Mesenchymal stem cell (in vitro differentiated cells and primary cell): ENCODE results near the gene RNF167.

Experiments
- DNase-seq: peaks from one replicate; pipeline ENCODE4 v3.0.0-alpha.2; 2013
- H2AFZ ChIP-seq: one replicate; pipeline ENCODE4 v1.6.1; 2013; ENCODE audit warnings: low read depth, mild to moderate bottlenecking, control low read depth, inconsistent platforms, low read length, moderate library complexity
- H2AK5ac ChIP-seq: 2 replicates; pipeline ENCODE4 v1.6.1; 2013; ENCODE audit warnings: low read length, moderate library complexity, mild to moderate bottlenecking, inconsistent platforms; ENCODE audit not compliant: severe bottlenecking
- H2BK120ac ChIP-seq: one replicate; pipeline ENCODE4 v1.6.1; 2013; ENCODE audit warnings: low read depth, mild to moderate bottlenecking, inconsistent platforms, low read length, moderate library complexity
- H2BK12ac ChIP-seq, 2 experiments: one replicate each; pipeline ENCODE4 v1.6.1; 2013; ENCODE audit warnings: inconsistent platforms in 2 of 2, low read length in 2 of 2, mild to moderate bottlenecking in 2 of 2, moderate library complexity in 2 of 2, control low read depth in 1 of 2
- H2BK15ac ChIP-seq: one replicate; pipeline ENCODE4 v1.6.1; 2013; ENCODE audit warnings: mild to moderate bottlenecking, low read depth, inconsistent platforms; ENCODE audit not compliant: poor library complexity, severe bottlenecking
- H2BK5ac ChIP-seq: 2 replicates; pipeline ENCODE4 v1.6.1; 2013; ENCODE audit warnings: low read depth, mild to moderate bottlenecking, low read length, control low read depth, inconsistent platforms; ENCODE audit not compliant: poor library complexity, severe bottlenecking
- H3K14ac ChIP-seq, 2 experiments: one replicate each; pipeline ENCODE4 v1.6.1; 2013; ENCODE audit warnings: inconsistent platforms in 2 of 2, low read length in 2 of 2, control low read depth in 1 of 2, mild to moderate bottlenecking in 1 of 2, moderate library complexity in 1 of 2
- H3K18ac ChIP-seq, 2 experiments: one replicate each; pipeline ENCODE4 v1.6.1; 2013; ENCODE audit warnings: inconsistent platforms in 2 of 2, low read length in 2 of 2, control low read depth in 1 of 2, low read depth in 1 of 2, mild to moderate bottlenecking in 1 of 2
- H3K23ac ChIP-seq, 2 experiments: one replicate each; pipeline ENCODE4 v1.6.1; 2013; ENCODE audit warnings: inconsistent platforms in 2 of 2, low read length in 2 of 2, mild to moderate bottlenecking in 2 of 2, moderate library complexity in 2 of 2, control low read depth in 1 of 2
- H3K27ac ChIP-seq: 2 replicates; pipeline ENCODE4 v1.5.1; 2013; ENCODE audit warnings: mild to moderate bottlenecking, moderate library complexity, low read length, control low read depth, inconsistent platforms; ENCODE audit not compliant: poor library complexity, severe bottlenecking
- H3K27me3 ChIP-seq, 2 experiments: 2 replicates each; pipeline versions ENCODE4 v1.6.1 to v1.7.0; 2013; ENCODE audit warnings: low read length in 2 of 2, mild to moderate bottlenecking in 2 of 2, moderate library complexity in 2 of 2, control low read depth in 1 of 2, inconsistent platforms in 1 of 2; ENCODE audit not compliant: control insufficient read depth in 1 of 2, insufficient read depth in 1 of 2
- H3K36me3 ChIP-seq, 2 experiments: 2 replicates each; pipeline versions ENCODE4 v1.6.1 to v1.7.0; 2013; ENCODE audit warnings: low read length in 2 of 2, control low read depth in 1 of 2, inconsistent platforms in 1 of 2, low read depth in 1 of 2, mild to moderate bottlenecking in 1 of 2; ENCODE audit not compliant: insufficient read depth in 2 of 2, control insufficient read depth in 1 of 2
- H3K4ac ChIP-seq, 2 experiments: one replicate each; pipeline ENCODE4 v1.6.1; 2013; ENCODE audit warnings: inconsistent platforms in 2 of 2, low read length in 2 of 2, mild to moderate bottlenecking in 2 of 2, moderate library complexity in 2 of 2, control low read depth in 1 of 2, low read depth in 1 of 2
- H3K4me1 ChIP-seq: 2 replicates; pipeline ENCODE4 v1.6.1; 2013; ENCODE audit warnings: low read depth, low read length, control low read depth; ENCODE audit not compliant: control insufficient read depth, insufficient read depth
- H3K4me2 ChIP-seq: 2 replicates; pipeline ENCODE4 v1.6.1; 2013; ENCODE audit warnings: low read length, mild to moderate bottlenecking, inconsistent platforms; ENCODE audit not compliant: poor library complexity, severe bottlenecking
- H3K4me3 ChIP-seq, 2 experiments: 2 replicates each; pipeline versions ENCODE4 v1.5.1 to v1.7.0; 2013; ENCODE audit warnings: low read length in 2 of 2, mild to moderate bottlenecking in 2 of 2, control low read depth in 1 of 2, low read depth in 1 of 2; ENCODE audit not compliant: insufficient read depth in 1 of 2
- H3K79me1 ChIP-seq: replicated peaks from 2 replicates; pipeline ENCODE4 v1.6.1; 2013; ENCODE audit warnings: mild to moderate bottlenecking, control low read depth, low read length, inconsistent platforms; ENCODE audit not compliant: poor library complexity, severe bottlenecking
- H3K9ac ChIP-seq: 2 replicates; pipeline ENCODE4 v1.7.0; 2013; ENCODE audit warnings: mild to moderate bottlenecking, low read length, moderate library complexity
- H3K9me3 ChIP-seq: 2 replicates; pipeline ENCODE4 v1.7.0; 2013; ENCODE audit warnings: mild to moderate bottlenecking, low read length; ENCODE audit not compliant: control insufficient read depth
- H4K8ac ChIP-seq: one replicate; pipeline ENCODE4 v1.6.1; 2013; ENCODE audit warnings: inconsistent platforms, mild to moderate bottlenecking, low read length, moderate library complexity
- H4K91ac ChIP-seq: one replicate; pipeline ENCODE4 v1.6.1; 2013; ENCODE audit warnings: mild to moderate bottlenecking, low read length, inconsistent platforms
- WGBS: methylation state at CpG from one replicate; pipeline ENCODE4 v1.1.7; 2013; ENCODE audit warnings: mixed read lengths; 5-methylcytosine and 5-hydroxymethylcytosine counted together

RNF167 gene

DNA sequence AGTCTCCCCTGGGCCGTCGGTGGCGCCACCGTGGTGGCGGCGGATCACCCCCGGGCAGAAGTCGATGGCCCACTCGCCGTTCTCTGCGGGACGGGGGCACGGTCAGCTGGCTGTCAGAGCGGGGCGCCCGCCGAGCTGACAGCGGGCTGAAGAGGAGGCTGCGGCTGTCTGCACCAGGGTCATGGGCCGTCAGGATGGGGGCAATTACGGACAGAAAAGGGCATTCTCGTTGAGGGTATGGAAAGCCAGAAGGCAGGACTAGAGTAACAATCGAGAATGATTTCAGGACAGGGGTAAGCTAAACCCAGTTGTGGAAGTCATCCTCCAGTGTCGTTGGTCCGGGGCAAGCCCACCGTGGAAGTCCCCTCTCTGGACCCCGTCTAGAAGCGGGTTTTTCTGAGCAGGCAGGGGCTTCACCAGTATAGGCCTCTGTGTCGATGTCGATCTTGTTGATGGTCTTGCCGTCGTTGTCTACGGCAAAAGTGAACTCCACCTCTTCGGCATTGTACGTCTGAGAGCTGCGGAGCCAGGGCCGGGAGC, 38.9 kb upstream of the RNF167 start:
- H3K9me3 ChIP-seq = no peaks in the 10 kb centered on the region
- H2BK12ac ChIP-seq = no peak overlapping the region
- no peak overlapping the region for H3K9ac ChIP-seq
- no peak overlapping the region for H3K4me3 ChIP-seq
- no peak overlapping the region for H2BK120ac ChIP-seq
- no peak overlapping the region for H3K4me2 ChIP-seq
- H2AFZ ChIP-seq = no peak overlapping the region
- no peak overlapping the region for H4K8ac ChIP-seq
- H3K36me3 ChIP-seq = peaks cover 14 to 61% of the 10 kb centered on the region in 2 experiments
- H3K23ac ChIP-seq = no peak overlapping the region
- H2BK15ac ChIP-seq = no peak overlapping the region
- no peaks in the 10 kb centered on the region for H3K4me1 ChIP-seq
- 91% methylated on average over 37 of the region's 37 CpGs for WGBS
- H3K27me3 ChIP-seq = peaks cover 3 to 42% of the 10 kb centered on the region in 2 experiments
- H3K79me1 ChIP-seq = no peaks in the 10 kb centered on the region
- DNase-seq = no peak
- no peak overlapping the region for H3K4ac ChIP-seq
- no peak overlapping the region for H3K18ac ChIP-seq
- H2AK5ac ChIP-seq = no peak overlapping the region
- H4K91ac ChIP-seq = no peak overlapping the region
- no peak overlapping the region for H2BK5ac ChIP-seq
- no peak overlapping the region for H3K27ac ChIP-seq
- H3K14ac ChIP-seq = no peak overlapping the region

DNA sequence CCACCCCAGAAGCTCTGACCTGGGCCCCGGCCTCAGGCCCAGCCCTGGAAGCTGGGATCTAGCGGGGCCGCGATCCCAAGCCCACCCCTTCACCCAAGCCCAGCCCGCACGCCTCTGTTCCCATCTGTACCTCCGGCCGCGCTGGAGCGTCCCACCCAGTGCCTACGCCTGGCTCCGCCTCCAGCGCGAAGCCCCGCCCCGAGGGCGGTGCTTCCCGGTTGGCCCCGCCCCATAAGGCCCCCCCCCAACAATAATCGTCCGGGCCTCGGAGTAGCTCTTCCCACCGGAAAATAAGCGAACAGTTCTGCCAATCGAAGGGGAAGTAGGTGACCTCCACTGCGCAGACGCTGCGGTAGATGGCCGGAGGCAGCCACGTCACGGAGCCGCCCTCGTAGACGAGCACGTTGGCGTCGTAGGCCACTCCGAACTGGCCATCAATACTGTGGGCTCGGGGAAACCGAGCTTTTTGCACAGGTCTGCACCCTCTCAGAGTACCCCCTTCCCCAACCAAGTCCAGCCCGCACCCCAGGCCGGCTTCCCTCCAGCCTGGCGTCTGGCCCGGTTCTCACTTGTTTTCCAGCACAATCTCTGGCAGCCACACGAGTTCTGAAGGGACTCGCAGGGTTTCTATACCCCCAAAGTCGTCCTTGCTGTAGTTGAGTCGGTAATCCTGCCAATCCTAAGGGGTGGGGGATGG, 38.3 kb upstream of the RNF167 start:
- DNase-seq = no peak
- Histone ChIP-seq H3K27me3 (peaks cover 3 to 42% of the 10 kb centered on the region in 2 experiments), H3K36me3 (peaks cover 8 to 55% of the 10 kb centered on the region in 2 experiments), H3K9ac (no peak overlapping the region), H2BK12ac (no peak overlapping the region), H3K23ac (no peak overlapping the region), H4K91ac (no peak overlapping the region), H2BK5ac (no peak overlapping the region), H3K4me3 (no peak overlapping the region), H2BK15ac (no peak overlapping the region), H2AFZ (no peak overlapping the region), H3K4me1 (no peaks in the 10 kb centered on the region), H3K9me3 (no peaks in the 10 kb centered on the region), H3K27ac (no peak overlapping the region), H2BK120ac (no peak overlapping the region), H3K18ac (no peak overlapping the region), H2AK5ac (no peak overlapping the region), H3K79me1 (no peaks in the 10 kb centered on the region), H3K14ac (no peak overlapping the region), H3K4me2 (no peak overlapping the region), H4K8ac (no peak overlapping the region), H3K4ac (no peak overlapping the region)
- WGBS = 84% methylated on average over 45 of the region's 48 CpGs

DNA sequence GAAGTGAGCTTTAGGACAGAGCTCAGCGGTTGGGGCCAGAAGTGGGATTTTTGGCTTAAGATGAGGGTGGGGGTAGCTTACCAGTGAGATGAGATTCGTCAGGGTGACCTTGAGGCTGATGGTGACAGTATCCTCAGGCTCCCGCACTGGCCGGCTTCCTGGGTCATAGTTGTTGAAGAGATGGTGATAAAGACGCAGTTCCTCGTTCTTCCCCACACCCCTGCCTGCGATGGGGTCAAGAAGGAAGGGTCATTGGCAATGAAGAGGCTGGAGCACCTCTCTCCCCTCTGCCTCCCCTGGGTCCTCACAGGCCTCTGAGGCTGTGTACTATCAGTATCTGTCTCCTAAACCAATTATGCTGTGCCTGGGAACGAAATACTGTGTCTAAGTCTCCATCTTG, 37.5 kb upstream of the RNF167 start:
- H3K79me1 ChIP-seq = no peaks in the 10 kb centered on the region
- peaks cover under 1 to 47% of the 10 kb centered on the region in 2 experiments for H3K36me3 ChIP-seq
- no peaks in the 10 kb centered on the region for H3K9me3 ChIP-seq
- no peak overlapping the region for H2BK15ac ChIP-seq
- H2AFZ ChIP-seq = no peak overlapping the region
- H3K9ac ChIP-seq = no peak overlapping the region
- H3K4me1 ChIP-seq = no peaks in the 10 kb centered on the region
- H2BK12ac ChIP-seq = no peak overlapping the region
- no peak overlapping the region for H3K4me2 ChIP-seq
- H3K4ac ChIP-seq = no peak overlapping the region
- H3K27me3 ChIP-seq = peaks cover 3 to 42% of the 10 kb centered on the region in 2 experiments
- H3K14ac ChIP-seq = no peak overlapping the region
- no peak overlapping the region for H2AK5ac ChIP-seq
- no peak overlapping the region for H3K23ac ChIP-seq
- DNase-seq = no peak
- H2BK120ac ChIP-seq = no peak overlapping the region
- H3K4me3 ChIP-seq = no peak overlapping the region
- no peak overlapping the region for H3K18ac ChIP-seq
- 81% methylated on average over 8 of the region's 8 CpGs for WGBS
- no peak overlapping the region for H3K27ac ChIP-seq
- no peak overlapping the region for H4K91ac ChIP-seq
- H4K8ac ChIP-seq = no peak overlapping the region
- no peak overlapping the region for H2BK5ac ChIP-seq

DNA sequence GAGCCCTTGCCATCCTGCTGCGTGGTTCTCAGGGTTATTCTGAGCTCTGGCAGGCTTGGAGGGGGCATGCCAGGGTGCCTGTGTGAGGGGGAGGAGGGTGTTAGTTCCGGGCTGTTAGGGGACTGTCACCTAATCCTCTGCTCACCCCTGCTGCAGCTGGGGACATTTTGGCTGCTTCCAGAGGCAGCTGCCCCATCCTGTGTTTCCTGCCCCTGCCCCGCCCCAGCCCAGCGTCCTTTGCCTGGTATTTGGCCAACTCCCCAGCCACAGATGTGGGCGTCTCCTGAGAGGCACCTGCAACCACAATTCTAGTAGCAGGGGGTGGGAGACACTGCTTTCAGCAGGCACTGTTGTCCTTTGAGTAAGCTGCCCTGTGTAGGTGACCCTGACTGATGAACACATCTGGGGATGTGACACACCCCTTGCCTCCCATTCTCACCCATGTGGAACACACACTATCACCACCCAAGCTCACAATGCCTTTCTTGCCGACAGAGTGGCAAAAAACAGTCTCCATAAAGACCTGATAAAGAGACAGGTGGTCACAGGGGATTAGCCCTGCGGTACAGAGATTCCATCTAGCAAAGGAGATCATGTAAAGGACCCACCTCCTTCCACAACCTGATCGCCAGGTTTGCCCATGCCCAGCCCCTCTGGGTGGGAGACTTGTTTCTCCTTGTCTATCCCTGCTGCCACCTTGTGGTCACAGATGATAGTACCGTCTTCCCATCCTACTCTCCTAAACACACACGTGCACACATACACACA, 36.8 kb upstream of the RNF167 start, which contains the start of gene CHRNE:
CHRNE (minus strand) TSS at position 48 of the 768 bp plus-strand sequence; CDS start at position 13, 35 bp downstream.
- peaks cover 2% of the 10 kb centered on the region for H3K4me1 ChIP-seq
- no peak within 1 kb of the TSS for H4K91ac ChIP-seq
- H2AK5ac ChIP-seq = no peak within 1 kb of the TSS
- no peak within 1 kb of the TSS for H3K9ac ChIP-seq
- WGBS = 48% methylated on average over 10 of the region's 10 CpGs
- no peak within 1 kb of the TSS for H2BK120ac ChIP-seq
- no peak within 1 kb of the TSS for H3K18ac ChIP-seq
- H3K14ac ChIP-seq = no peak within 1 kb of the TSS
- peaks cover 3 to 42% of the 10 kb centered on the region in 2 experiments for H3K27me3 ChIP-seq
- no peak within 1 kb of the TSS for H3K4me2 ChIP-seq
- H3K27ac ChIP-seq = no peak within 1 kb of the TSS
- no peak within 1 kb of the TSS for H2AFZ ChIP-seq
- H3K36me3 ChIP-seq = peaks cover 0 to 40% of the 10 kb centered on the region in 2 experiments
- no peak within 1 kb of the TSS for H4K8ac ChIP-seq
- H3K23ac ChIP-seq = no peak within 1 kb of the TSS
- DNase-seq = peak; percentile 81
- no peak within 1 kb of the TSS for H2BK15ac ChIP-seq
- no peak within 1 kb of the TSS for H2BK5ac ChIP-seq
- no peak within 1 kb of the TSS for H3K4me3 ChIP-seq
- H2BK12ac ChIP-seq = no peak within 1 kb of the TSS
- H3K9me3 ChIP-seq = no peaks in the 10 kb centered on the region
- no peaks in the 10 kb centered on the region for H3K79me1 ChIP-seq
- no peak within 1 kb of the TSS for H3K4ac ChIP-seq
